CD4-positive, alpha-beta T cell treated with Interleukin-6 for 4 hours (primary cell): Measurements from ENCODE around the gene DUSP8.
"Not testable (repeated sequence)": the region's sequence is repeated elsewhere in the genome, so short reads cannot be mapped to it uniquely, and the experiment has no call there.

ENCODE experiments used
- DNase-seq: peaks from one replicate; pipeline ENCODE4 v3.0.0-alpha.2; 2020; ENCODE audit warnings: mixed read lengths

Gene DUSP8

DNA sequence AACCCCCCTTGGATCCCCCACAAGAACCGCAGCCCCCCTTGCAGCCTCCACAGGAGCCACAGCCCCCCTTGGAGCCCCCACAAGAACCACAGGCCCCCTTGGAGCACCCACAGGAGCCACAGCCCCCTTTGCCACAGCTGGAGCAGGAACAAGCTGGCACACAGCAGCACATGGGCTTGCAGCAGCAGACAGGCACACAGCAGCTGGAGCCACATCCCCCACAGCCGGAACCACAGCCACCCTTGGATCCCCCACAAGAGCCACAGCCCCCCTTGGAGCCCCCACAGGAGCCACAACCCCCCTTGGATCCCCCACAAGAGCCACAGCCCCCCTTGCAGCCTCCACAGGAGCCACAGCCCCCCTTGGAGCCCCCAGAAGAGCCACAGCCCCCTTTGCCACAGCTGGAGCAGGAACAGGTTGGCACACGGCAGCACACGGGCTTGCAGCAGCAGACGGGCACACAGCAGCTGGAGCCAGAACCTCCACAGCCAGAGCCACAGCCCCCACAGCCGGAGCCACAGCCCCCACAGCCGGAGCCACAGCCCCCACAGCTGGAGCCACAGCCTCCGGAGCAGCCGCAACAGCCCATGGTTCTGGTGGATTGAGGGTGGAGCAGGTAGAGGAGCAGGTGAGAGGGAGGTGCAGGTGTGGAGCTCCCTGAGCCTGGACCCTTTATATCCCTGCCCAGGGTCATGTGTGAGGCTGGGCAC is 12.7 kb upstream of the DUSP8 start, which contains the start of gene KRTAP5-1:
TSS of gene KRTAP5-1 (minus strand) at position 623 of the 710 bp plus-strand sequence. CDS start at position 589, 34 bp downstream.
- DNase-seq = not testable (repeated sequence)

DNA sequence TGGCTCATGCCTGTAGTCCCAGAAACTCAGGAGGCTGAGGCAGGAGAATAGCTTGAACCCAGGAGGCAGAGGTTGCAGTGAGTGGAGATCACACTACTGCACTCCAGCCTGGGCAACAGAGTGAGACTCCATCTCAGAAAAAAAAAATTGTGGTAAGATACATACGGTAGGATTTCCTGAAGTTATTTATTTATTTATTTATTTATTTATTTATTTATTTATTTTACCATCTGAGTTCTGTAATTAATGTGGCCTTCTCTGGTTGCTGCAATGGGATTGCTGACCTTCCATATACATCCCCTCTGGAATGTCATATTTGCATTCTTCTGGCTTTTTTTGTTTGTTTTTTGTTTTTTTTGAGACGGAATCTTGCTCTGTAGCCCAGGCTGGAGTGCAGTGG is 10.8 kb upstream of the DUSP8 start:
- DNase-seq = not testable (repeated sequence)

DNA sequence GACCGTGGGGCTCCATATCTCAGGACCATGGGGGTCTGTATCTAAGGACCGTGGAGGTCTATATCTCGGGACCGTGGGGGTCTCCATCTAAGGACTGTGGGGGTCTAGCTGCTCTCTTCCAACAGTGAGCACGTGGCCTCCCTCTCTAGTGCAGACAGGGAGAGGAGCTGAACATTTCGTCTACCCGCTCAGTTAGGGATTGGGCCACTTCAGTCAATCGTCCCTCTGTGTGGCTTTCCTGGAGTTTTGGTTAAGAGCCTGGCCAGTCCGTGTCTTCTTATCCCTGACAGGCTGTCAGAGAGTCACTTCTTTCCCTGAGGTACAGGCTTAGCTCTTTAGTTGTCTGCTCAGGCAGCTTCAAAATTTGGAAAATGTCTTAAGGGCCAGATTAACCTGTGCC is 9.9 kb upstream of the DUSP8 start:
- DNase-seq = no peak

DNA sequence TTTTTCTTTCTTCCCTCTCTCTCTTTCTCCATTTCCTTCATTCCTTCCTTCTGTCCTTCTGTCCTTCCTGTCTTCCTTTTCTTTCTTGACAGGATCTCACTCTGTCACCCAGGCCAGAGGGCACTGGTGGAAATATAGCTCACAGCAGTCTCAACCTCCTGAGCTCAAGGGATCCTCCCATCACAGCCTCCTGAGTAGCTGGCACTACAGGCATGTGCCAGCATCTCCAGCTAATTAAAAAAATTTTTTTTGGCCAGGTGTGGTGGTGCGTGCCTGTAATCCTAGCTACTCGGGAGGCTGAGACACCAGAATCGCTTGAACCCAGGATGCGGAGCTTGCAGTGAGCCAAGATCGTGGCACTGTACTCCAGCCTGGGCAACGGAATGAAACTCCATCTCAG is 4.8 kb upstream of the DUSP8 start:
- DNase-seq = no peak

DNA sequence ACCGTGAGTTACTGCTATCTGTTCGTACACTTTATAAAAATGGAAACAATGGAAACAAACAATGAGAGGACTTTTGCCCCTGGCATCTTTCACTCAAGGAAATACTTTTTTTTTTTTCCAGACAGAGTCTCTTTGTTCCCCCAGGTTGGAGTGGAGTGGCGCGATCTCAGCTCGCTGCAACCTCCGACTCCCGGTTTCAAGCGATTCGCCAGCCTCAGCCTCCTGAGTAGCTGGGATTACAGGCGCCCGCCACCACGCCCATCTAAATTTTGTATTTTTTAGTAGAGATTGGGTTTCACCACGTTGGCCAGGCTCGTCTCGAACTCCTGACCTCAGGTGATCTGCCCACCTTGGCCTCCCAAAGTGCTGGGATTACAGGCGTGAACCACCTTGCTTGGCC is 3.7 kb upstream of the DUSP8 start:
- DNase-seq = not testable (repeated sequence)

DNA sequence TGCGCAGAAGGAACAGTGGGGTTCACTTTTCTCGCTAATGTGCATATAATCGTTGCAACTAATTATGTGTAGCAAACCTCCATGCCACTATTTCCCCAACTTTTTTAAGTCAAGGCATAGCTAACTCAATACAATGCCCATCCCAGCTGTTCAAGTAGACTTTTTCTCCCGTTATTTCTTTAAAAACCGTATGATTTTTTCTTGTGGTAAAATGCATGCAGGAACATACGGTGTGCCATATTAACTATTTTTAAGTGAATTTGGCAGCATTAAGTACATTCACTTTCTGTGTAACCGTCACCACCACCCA is 2.8 kb upstream of the DUSP8 start:
- no peak for DNase-seq

DNA sequence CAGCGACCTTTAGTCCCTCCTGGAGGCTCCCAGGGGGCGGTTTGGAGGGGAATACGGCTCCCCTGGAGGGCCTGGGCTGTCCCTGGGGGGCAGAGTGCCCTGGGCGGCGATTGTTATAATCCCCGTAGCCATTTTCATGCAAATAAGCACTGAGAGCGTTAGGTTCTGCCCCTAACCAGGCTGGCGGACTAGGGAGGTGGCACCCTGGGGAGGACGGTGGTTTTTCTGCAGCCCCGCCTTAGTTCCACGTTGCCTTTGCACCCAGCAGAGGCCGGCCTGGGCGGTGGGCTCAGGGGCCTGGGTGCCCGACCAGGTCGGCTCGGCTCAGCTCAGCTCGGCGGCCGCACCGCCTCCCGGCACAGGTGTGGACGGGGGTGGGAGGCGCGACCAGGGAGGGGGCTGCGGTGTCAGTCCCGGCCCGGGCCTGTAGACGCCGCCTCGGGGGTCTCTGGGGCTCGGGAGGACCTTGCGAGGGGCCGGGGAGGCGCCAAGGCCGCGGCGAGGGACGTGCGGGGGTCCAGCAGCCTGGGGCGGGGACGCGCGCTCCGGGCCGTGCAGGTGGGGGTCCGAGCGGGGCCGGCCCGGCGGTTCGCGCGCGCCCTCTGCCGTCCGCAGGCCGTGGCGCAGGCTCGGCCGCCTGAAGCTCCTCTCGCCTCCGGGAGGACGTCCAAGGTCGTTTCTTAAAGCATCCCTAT is 2.3 kb upstream of the DUSP8 start:
- peak; percentile 63 for DNase-seq

DNA sequence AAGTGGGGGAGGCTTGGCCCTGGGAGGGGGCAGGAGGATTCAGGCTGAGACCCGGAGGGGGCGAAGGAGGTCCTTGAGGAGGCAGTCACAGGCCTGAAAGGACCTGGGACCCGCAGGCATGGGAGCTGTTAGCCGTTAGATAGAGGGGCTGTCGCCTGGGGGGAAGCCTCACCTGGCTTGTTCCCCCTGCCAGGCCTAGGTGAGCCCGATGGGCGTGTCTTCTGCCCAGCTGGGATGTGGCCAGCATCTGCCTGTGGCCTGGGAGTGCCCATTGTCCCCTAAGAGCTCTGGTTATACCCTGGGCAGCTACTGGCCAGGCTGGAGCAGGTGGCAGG is 1.8 kb upstream of the DUSP8 start:
- no peak for DNase-seq

DNA sequence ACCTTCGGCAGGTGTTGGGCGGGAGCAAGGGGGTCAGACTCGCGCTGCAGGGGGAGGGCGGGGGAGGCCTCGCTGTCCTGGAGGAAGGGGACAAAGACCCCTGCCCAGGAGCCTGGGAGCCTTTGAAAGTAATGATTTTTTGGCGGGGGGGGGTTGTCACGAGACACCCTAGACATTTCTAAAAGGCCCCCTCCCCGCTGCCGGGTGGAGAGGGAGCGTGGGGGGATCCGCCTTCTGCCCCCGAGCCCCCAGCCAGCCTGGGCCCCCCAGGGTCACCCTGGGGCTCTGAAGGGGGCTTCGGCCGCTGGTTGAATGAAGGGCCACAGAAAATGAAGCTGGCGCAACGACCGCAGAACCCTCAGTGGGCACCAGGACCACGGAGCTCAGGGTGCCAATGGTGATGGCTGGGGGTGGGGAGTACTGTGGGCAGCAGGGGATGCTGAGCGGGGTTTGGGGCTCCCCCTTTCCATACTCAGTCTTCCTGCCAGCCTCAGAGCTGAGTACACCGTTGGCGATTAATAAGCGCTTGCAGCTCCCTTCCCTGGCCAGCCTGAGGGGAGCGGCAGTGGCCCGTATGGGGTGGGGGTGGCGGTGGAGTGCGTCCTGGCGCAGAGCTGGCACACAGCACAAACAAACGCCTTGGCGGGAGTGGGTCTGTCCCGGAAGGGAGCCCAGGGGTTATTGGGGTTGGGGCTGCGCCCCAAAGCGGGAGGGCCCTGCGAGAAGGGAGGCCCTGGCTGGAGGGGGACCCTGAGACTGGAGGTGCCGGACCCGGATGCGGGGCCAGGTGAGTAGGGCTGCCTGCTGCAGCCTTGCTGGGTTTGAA is 1.2 kb upstream of the DUSP8 start:
- peak; percentile 34 for DNase-seq

DNA sequence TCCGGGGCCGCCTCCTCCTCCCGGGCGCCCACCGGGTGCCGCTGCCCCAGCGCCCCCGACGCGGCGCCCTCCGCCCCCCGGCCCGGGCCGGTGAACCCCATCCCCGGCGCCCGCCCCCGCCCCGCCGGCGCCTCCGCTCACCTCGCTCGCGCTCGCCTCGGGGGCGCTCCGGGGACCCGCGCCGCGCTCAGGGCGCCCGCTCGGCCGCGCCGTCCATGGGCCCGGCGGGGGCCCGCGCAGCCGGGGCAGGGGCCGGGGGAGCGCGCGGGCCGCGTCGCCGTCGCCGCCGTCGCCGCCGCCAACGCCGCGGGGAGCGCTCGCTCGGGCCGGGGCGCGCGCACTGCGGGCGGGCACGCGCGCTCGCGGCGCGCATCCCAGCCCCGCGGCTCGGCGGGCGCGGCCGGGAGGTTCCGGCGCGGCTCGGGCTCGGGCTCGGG is 293 bp downstream of the DUSP8 start:
- no peak for DNase-seq

DNA sequence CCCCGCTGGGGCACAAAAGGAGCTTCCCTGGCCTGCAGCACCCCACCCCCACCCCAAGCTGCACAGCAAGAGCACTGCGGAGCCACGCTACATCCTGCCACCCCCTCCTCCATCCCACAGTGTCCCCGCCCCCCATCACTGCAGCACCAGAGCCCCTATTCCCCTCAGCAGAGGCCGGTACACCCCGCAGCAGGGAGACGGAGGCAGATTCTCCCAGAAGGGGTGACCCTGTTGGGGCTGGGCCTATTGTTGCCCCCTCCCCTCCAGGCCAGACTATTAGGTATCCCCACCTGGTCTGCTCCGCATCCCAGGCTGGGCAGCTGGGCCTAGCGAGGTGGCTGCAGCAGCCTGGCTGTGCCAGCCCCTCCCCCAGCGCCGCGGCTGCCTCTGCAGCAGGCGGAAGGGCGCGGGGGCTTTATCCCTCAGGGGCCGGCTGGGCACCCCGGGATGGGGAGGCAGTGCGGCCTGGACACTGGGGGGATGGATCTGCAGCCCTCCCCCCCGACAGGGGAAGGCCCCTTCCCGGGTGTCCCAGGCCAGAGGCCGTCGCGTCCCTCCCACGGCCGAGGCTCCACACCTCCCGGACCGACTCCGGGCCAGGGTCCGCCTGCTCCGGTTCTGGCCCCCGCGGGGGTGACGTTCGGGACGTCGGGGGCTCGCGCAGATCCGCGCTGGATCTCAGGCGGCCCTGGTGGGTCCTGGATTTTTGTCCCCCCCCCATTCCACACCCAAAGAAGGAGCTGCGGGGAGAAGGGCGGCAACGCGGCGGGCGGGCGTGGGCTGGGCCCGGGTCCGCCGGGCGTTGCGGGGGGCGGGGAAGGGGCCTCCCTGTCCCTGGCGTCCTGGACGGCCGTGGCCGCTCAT is 943 bp downstream of the DUSP8 start:
- DNase-seq = peak; percentile 65

DNA sequence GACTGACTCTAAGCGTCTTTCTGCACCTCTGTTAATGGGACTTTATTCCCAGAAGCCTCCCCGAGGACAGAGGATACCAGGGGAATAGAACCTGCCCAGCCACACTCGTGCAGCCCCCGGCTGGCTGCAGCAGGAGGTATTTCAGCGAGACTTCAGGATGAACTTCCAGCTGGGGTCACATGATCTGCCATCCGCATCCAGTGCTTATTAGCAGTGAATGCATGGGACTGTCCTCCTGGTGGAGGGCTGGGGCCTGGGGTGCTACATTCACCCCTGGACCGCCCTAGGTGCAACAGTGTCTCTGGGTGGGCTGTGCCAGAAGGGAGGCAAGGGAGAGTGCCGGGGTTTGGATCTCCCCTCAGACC is 1.6 kb downstream of the DUSP8 start:
- DNase-seq = no peak

DNA sequence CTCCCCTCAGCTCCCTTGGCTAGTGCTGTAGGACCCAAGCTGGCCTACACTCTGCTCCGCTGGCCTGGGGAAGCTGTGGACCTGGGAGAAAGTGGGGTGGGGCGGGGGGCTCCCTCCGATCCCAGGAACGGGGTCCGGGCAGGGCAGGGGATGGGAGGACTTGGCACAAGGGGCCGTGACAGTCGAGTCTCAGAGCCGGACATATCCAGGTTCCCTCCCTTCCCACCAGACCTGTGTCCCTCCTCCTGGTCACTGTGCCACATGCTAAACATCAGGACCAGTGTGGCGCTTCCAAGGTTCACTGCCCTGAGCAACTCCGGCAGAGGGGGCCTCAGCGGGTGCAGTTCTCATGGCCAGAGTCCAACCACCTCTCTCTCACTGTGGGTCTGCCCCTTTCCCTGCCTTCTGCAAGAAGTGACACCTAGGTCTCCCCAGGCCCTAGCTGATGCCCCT is 2.0 kb downstream of the DUSP8 start:
- no peak for DNase-seq

DNA sequence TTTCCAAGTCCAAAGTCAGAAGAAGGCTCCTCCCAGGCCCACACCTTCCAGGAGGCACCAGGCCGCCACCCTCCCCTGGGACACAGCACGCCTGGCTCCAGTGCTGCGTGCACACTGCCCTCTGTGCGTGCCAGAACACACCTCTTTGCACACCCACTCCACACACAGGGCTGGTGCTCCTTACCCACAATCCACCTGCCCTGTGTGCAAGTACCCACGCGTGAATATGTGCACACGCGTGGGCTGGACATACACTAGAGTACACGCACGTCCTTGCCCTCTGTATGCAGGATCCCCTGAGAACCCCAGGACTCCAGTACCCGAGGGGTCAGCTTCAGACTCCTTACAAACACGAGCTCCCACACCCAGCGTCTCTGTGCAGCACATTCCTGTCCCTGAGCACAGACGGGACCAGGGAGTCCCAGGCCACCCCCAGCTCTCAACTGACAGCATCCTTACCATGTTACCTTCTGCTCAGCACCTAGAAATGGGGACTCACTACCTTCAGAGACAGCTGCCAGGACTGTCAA is 2.8 kb downstream of the DUSP8 start:
- no peak for DNase-seq

DNA sequence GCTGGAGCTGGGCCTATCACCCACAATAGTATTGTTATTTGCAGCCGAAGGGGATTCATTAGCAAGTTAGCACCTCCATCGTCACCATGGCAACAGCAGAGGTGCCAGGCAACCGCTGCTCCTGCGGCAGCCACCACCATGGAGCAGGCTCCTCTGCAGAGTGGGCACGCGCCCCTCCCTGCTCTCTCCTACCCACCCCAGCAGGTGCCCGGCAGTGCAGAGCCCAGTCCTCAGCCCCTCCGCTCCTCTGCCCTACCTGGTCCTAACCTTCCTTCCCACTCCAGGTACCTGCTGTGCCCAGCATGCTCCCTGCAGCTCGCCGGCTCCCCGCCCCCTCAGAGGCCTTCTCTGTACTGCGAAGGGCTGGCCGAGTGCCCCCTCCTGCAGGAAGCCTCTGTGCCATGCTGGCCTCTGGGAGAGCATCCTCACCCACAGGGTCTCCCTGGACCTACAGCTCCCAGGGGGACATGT is 3.6 kb downstream of the DUSP8 start:
- peak; percentile 22 for DNase-seq

DNA sequence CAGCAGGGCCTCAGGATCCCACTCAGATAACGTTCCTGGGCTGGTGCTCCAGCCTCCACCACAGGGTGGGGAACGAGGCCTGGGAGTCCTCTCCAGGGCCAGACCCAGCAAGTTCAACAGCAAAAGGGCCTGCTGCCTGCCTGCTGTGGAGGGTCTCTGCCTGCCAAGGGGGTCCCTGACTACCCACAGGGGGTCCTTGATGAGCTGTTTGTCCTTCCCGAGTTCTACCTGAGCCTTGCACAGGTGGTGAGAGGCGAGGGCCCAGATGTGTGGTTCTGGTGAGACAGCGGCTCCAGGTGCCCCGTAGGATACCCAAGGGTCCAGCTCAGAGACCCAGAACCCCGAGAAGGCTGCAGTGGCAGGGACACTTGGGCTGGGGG is 4.4 kb downstream of the DUSP8 start:
- no peak for DNase-seq

DNA sequence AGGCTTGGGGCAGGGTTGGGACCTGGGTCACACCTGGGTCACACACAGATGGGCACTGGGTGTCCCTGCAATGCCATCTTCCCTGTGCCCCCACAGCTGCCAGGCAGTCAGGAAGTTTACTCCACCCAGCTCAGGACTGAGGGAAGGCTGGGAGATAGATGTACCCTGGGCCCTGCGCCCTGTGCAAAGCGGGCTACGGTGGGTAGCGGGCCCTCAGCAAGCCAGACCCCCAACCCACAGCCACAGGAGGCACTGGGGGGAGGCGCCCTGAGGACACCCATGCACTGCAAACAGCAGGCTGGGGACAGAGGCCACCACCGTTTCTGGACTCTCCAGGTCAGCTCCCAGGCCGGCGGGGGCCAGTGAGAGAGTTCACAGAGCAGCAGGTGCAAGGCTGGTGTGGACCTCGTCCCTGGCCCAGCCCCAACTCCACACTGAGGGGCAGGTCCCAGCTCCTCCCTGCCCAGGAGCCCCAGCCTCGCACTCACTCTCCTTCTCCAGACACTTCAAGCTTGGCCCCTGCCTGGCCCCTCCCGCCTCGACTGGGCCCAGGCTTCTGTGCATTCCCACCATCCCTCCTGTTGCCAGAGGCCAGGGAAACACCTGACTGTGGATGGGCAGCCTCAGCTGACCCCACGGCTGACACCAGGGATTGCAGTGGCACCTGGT is 4.9 kb downstream of the DUSP8 start:
- no peak for DNase-seq

DNA sequence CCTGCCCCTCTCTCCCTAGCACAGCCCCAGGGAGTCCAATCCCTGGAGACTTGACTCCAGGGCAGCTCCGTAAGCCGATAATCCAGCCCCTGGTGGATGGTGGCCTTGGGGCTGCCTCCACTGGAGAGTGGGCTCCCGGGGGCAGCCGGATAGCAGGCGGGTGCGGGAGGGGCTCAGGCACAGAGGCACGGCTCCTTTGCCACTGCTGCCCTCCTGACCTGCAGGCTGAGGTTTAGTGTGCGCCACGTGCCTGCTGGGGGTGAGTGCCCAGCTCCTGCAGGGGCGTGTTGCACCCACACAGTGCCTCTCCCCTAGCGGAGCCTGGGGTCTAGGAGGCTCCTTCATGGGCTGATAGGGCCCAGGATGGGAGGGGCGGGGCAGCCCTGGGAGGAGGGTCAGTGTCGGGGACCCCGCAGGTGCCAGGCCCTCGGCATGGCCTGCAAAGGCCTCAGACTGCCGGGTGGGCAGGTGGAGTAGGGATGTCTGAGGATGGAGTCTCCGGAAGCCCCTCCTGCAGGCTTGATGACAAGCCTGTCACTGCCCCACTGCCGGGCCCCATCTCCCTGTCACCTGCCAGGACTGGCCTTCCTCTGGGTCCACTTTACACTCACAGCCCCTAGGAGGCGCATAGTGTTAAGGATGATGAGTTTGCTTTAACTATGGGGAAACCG is 5.6 kb downstream of the DUSP8 start:
- no peak for DNase-seq

DNA sequence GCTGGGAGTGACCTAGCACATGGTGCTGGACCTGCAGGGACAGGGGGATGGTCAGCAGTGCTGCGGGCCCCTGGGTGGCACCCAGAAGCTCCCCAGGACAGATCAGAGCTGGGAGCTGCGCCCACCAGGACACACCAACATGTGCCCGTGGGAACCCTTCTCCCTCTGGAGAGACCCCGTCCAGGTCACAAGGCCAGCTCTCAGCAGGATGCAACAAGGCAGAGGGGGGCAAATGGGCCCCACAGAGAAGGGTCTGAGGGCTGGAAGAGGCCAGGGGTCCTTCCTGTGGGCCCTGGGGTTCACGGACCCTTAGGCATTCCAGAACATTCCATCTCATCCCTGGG is 6.2 kb downstream of the DUSP8 start:
- no peak for DNase-seq

DNA sequence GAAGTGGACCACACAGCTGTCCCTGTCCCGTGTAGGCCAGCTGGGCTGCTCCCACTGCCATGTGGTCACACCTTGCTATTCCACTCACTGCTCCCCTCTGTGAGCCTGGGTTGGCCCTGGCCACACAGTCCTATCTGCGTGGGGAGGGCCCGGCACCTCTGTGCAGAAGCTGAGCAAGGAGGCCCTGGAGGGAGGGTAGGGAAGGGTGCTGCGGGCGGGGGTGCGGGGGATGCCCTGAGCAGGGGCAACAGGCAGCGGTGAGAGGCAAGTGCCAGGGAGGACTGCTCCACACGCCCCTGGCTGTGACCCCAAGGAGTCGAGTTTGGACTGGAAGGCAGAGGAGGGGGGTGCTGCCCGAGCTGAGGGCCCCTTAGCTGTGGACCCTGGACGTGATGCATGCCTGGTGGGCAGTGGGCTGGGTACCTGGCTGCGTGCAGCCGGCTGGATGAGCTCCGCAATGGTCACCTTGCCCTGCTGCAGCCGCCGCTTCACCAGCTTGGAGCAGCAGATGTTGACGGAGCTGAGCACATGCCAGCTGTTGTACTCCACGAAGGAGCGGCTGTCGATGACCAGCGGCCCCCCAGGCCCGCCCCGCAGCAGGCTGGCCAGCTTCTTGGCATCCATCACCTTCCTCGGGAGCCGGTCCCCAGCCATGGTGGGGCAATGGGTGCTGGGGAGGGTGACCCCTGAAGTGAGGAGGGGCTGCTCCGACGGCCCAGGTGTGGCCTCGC is 6.7 kb downstream of the DUSP8 start:
- DNase-seq = no peak
